Activated CD4-positive, alpha-beta T cell treated with anti-CD3 and anti-CD28 coated beads for 36 hours (primary cell): ENCODE measurements around the gene NEURL1B. TPM values are rescaled to one million over a fixed set of nuclear protein-coding genes. Genes with fewer than 3 reads are reported as not detected.

Experiments
- ATAC-seq: fragments of 200-7000 bp; cut with Tn5 transposase; one replicate; pipeline ENCODE4 v1.10.0; 2021; ENCODE audit warnings: mild to moderate bottlenecking, moderate library complexity
- CTCF ChIA-PET: fragments of 350-600 bp; sonication (Branson Sonifier 250); formaldehyde crosslinking; loops from one replicate; lab custom pipeline; 2021; ENCODE audit warnings: antibody characterized with exemption; lab: Charles Lee
- POLR2A ChIA-PET: fragments of 350-600 bp; sonication (Branson Sonifier 250); formaldehyde crosslinking; loops from one replicate; lab custom pipeline; 2021; ENCODE audit warnings: antibody characterized with exemption, inconsistent platforms; lab: Charles Lee
- DNase-seq: peaks from one replicate; pipeline ENCODE4 v3.0.0-alpha.2; 2020
- H3K27ac Mint-ChIP-seq: one replicate; pipeline ENCODE4 v1.8.0; 2021; ENCODE audit warnings: mixed read lengths
- H3K27me3 Mint-ChIP-seq: one replicate; pipeline ENCODE4 v1.8.0; 2021; ENCODE audit warnings: mixed read lengths
- H3K36me3 Mint-ChIP-seq: one replicate; pipeline ENCODE4 v1.8.0; 2021; ENCODE audit warnings: low read depth, mixed read lengths
- H3K4me1 Mint-ChIP-seq: one replicate; pipeline ENCODE4 v1.8.0; 2021; ENCODE audit warnings: mixed read lengths
- H3K4me3 Mint-ChIP-seq: one replicate; pipeline ENCODE4 v1.8.0; 2021; ENCODE audit warnings: mild to moderate bottlenecking, moderate library complexity, mixed read lengths
- H3K9me3 Mint-ChIP-seq: one replicate; pipeline ENCODE4 v1.8.0; 2021; ENCODE audit warnings: low read depth, mixed read lengths
- intact Hi-C, 2 experiments: fragments of 100-400 bp; cut with DNase I in 1 of 2; cut with micrococcal nuclease in 1 of 2; formaldehyde crosslinking; loops; one replicate each; pipeline versions ENCODE4 v1.14.2 to v1.15.1; 2022 to 2024; cut with DNase I, micrococcal nuclease
- total RNA-seq, 2 experiments: library from RNA; stranded (reverse); gene quantifications; one replicate each; pipeline ENCODE4 v1.2.3, GENCODE V29; 2021

The NEURL1B gene
- total RNA-seq, 2 experiments from 2014 or later: 0.16 to 0.19 TPM

- no peak for ATAC-seq
- CTCF ChIA-PET: no interaction called here
Measured at GRCh38 chr5:172692451-172692850, 51.4 kb downstream of the NEURL1B start.

GRCh38 chr5:172692981-172693380, 51.9 kb downstream of the NEURL1B start:
- CTCF ChIA-PET: no interaction called here
- intact Hi-C loops: no loop called here

More at GRCh38 chr5:172692451-172692850, 51.4 kb downstream of the NEURL1B start:
- H3K27ac Mint-ChIP-seq: no peak overlapping the region
- peaks cover 25% of the 10 kb centered on the region for H3K4me1 Mint-ChIP-seq
- no peak overlapping the region for H3K4me3 Mint-ChIP-seq
- no peaks in the 10 kb centered on the region for H3K36me3 Mint-ChIP-seq
- POLR2A ChIA-PET: no interaction called here
- no peaks in the 10 kb centered on the region for H3K9me3 Mint-ChIP-seq
- intact Hi-C loops: no loop called here
- DNase-seq: no peak
- H3K27me3 Mint-ChIP-seq: no peaks in the 10 kb centered on the region

GRCh38 chr5:172694061-172694460, 53.0 kb downstream of the NEURL1B start:
- DNase-seq (no peak), ATAC-seq (no peak)
- no peaks in the 10 kb centered on the region for H3K36me3 Mint-ChIP-seq
- CTCF ChIA-PET: interaction anchor here (0.6 kb wide), 1 partner anchor 28 kb away, joined by 3 read pairs; no protein-coding TSS in a partner anchor
- no peak overlapping the region for H3K4me3 Mint-ChIP-seq
- POLR2A ChIA-PET: no interaction called here
- intact Hi-C loops: no loop called here
- H3K27me3 Mint-ChIP-seq: no peaks in the 10 kb centered on the region
- peaks cover 15% of the 10 kb centered on the region for H3K4me1 Mint-ChIP-seq
- H3K27ac Mint-ChIP-seq: no peak overlapping the region
- no peaks in the 10 kb centered on the region for H3K9me3 Mint-ChIP-seq

More at GRCh38 chr5:172692981-172693380, 51.9 kb downstream of the NEURL1B start:
- POLR2A ChIA-PET: no interaction called here
- peaks cover 26% of the 10 kb centered on the region for H3K4me1 Mint-ChIP-seq
- H3K4me3 Mint-ChIP-seq: no peak overlapping the region
- H3K9me3 Mint-ChIP-seq: no peaks in the 10 kb centered on the region
- H3K27ac Mint-ChIP-seq: no peak overlapping the region
- no peaks in the 10 kb centered on the region for H3K27me3 Mint-ChIP-seq
- H3K36me3 Mint-ChIP-seq: no peaks in the 10 kb centered on the region
- DNase-seq (no peak), ATAC-seq (no peak)

GRCh38 chr5:172694541-172694940, 53.5 kb downstream of the NEURL1B start:
- ATAC-seq (no peak), DNase-seq (no peak)
- Mint-ChIP-seq H3K27ac (no peak overlapping the region), H3K9me3 (no peaks in the 10 kb centered on the region), H3K4me1 (peaks cover 13% of the 10 kb centered on the region), H3K4me3 (no peak overlapping the region), H3K27me3 (no peaks in the 10 kb centered on the region), H3K36me3 (no peaks in the 10 kb centered on the region)
- ChIA-PET POLR2A (no interaction called here), CTCF (interaction anchor here (0.7 to 1.5 kb wide), 5 partner anchors 10 to 212 kb away, joined by 3 to 5 read pairs (median 4); no protein-coding TSS in a partner anchor)
- intact Hi-C loops: no loop called here

GRCh38 chr5:172695232-172696054, 54.4 kb downstream of the NEURL1B start:
- Mint-ChIP-seq H3K27ac (no peak overlapping the region), H3K4me3 (no peak overlapping the region), H3K36me3 (no peaks in the 10 kb centered on the region), H3K9me3 (no peaks in the 10 kb centered on the region), H3K27me3 (no peaks in the 10 kb centered on the region), H3K4me1 (peaks cover 7% of the 10 kb centered on the region)
- CTCF ChIA-PET: interaction anchor here (0.7 to 1.5 kb wide), 9 partner anchors 10 to 217 kb away, joined by 3 to 13 read pairs (median 4); no protein-coding TSS in a partner anchor
- DNase-seq: no peak
- intact Hi-C loops: loop anchor here (2.0 to 5.0 kb wide), 2 partner anchors 55 to 233 kb away; partner anchors contain the start of gene NEURL1B (in 1 of the 2)
- POLR2A ChIA-PET: no interaction called here
- no peak for ATAC-seq

GRCh38 chr5:172696171-172696849, 55.2 kb downstream of the NEURL1B start:
- no peak overlapping the region for H3K4me3 Mint-ChIP-seq
- H3K27me3 Mint-ChIP-seq: peaks cover 6% of the 10 kb centered on the region
- no peak overlapping the region for H3K27ac Mint-ChIP-seq
- ChIA-PET POLR2A (no interaction called here), CTCF (interaction anchor here (0.6 to 1.5 kb wide), 15 partner anchors 11 to 615 kb away, joined by 3 to 13 read pairs (median 4); no protein-coding TSS in a partner anchor)
- no peak for DNase-seq
- no peak for ATAC-seq
- intact Hi-C loops: loop anchor here (2.0 to 5.0 kb wide), 2 partner anchors 56 to 234 kb away; partner anchors contain the start of gene NEURL1B (in 1 of the 2)
- no peaks in the 10 kb centered on the region for H3K36me3 Mint-ChIP-seq
- no peaks in the 10 kb centered on the region for H3K9me3 Mint-ChIP-seq
- peaks cover 7% of the 10 kb centered on the region for H3K4me1 Mint-ChIP-seq

- ATAC-seq (peak; percentile 95), DNase-seq (peak; percentile 91)
- intact Hi-C loops: loop anchor here (1.0 to 5.0 kb wide), 6 partner anchors 31 to 262 kb away; partner anchors contain the start of genes NEURL1B (in 1 of the 2) and RPL26L1 (in 1 of the 2)
- CTCF ChIA-PET: interaction anchor here (0.6 to 3.3 kb wide), 27 partner anchors 8 to 596 kb away, joined by 3 to 12 read pairs (median 4); no protein-coding TSS in a partner anchor
- peak overlapping the region; percentile 68 for H3K4me3 Mint-ChIP-seq
- H3K36me3 Mint-ChIP-seq: no peaks in the 10 kb centered on the region
- POLR2A ChIA-PET: no interaction called here
- no peaks in the 10 kb centered on the region for H3K9me3 Mint-ChIP-seq
- H3K4me1 Mint-ChIP-seq: peaks cover 11% of the 10 kb centered on the region
- H3K27me3 Mint-ChIP-seq: peaks cover 13% of the 10 kb centered on the region
- H3K27ac Mint-ChIP-seq: peak overlapping the region; percentile 75
Measured at GRCh38 chr5:172697123-172698121, 56.4 kb downstream of the NEURL1B start.

- POLR2A ChIA-PET: interaction anchor here (0.6 kb wide), 2 partner anchors 230 to 826 kb away, joined by 3 read pairs; no protein-coding TSS in a partner anchor
- CTCF ChIA-PET: interaction anchor here (0.6 to 3.3 kb wide), 11 partner anchors 14 to 636 kb away, joined by 3 to 12 read pairs (median 3); no protein-coding TSS in a partner anchor
- Mint-ChIP-seq H3K4me1 (peaks cover 11% of the 10 kb centered on the region), H3K36me3 (no peaks in the 10 kb centered on the region), H3K4me3 (no peak overlapping the region), H3K9me3 (no peaks in the 10 kb centered on the region), H3K27me3 (peaks cover 17% of the 10 kb centered on the region), H3K27ac (no peak overlapping the region)
- ATAC-seq: no peak
- intact Hi-C loops: loop anchor here in 1 of 2 experiments (5.0 kb wide), 1 partner anchor 237 kb away; no protein-coding TSS in a partner anchor
- DNase-seq: no peak
Measured at GRCh38 chr5:172699423-172699822, 58.4 kb downstream of the NEURL1B start.

GRCh38 chr5:172699999-172700364, 58.9 kb downstream of the NEURL1B start:
- DNase-seq: no peak
- H3K4me1 Mint-ChIP-seq: peaks cover 11% of the 10 kb centered on the region
- POLR2A ChIA-PET: interaction anchor here (0.6 kb wide), 1 partner anchor 827 kb away, joined by 3 read pairs; no protein-coding TSS in a partner anchor
- ATAC-seq: no peak
- H3K4me3 Mint-ChIP-seq: no peak overlapping the region
- intact Hi-C loops: loop anchor here in 1 of 2 experiments (5.0 kb wide), 1 partner anchor 238 kb away; no protein-coding TSS in a partner anchor
- no peak overlapping the region for H3K27ac Mint-ChIP-seq
- H3K27me3 Mint-ChIP-seq: peaks cover 20% of the 10 kb centered on the region
- CTCF ChIA-PET: interaction anchor here (0.6 to 3.3 kb wide), 10 partner anchors 14 to 244 kb away, joined by 3 to 12 read pairs (median 3); no protein-coding TSS in a partner anchor
- no peaks in the 10 kb centered on the region for H3K36me3 Mint-ChIP-seq
- no peaks in the 10 kb centered on the region for H3K9me3 Mint-ChIP-seq
